Gastroesophageal sphincter (tissue), 3 donors: ENCODE data around the gene UBE2L6.

Source experiments
- CTCF ChIP-seq, 4 experiments: fragments of 200-600 bp in 2 of 4; fragments of 450-650 bp in 2 of 4; sonication (generic) in 1 of 4; IDR thresholded peaks; one replicate each; pipeline ENCODE4 v1.5.1; 2017 to 2019; ENCODE audit warnings: antibody characterized with exemption in 4 of 4, mild to moderate bottlenecking in 2 of 4, moderate library complexity in 2 of 4
- EP300 ChIP-seq: sonication (generic); formaldehyde crosslinking; IDR thresholded peaks from one replicate; pipeline ENCODE4 v1.6.1; 2017; ENCODE audit warnings: antibody characterized with exemption, mild to moderate bottlenecking
- POLR2A ChIP-seq, 2 donors: fragments of 450-650 bp; IDR thresholded peaks; one replicate each; pipeline ENCODE4 v1.6.1; 2017; ENCODE audit warnings: antibody characterized with exemption in 2 of 2, mild to moderate bottlenecking in 2 of 2, moderate library complexity in 1 of 2

- TF ChIP-seq POLR2A (IDR thresholded peaks at IDR 0.05) (no peak), CTCF (IDR thresholded peaks at IDR 0.05) (no peak), EP300 (no peak)
Observed at GRCh38 chr11:57513452-57513795, 54.0 kb downstream of the UBE2L6 start.
